ENCODE data around the gene FITM1.

The FITM1 gene

DNA sequence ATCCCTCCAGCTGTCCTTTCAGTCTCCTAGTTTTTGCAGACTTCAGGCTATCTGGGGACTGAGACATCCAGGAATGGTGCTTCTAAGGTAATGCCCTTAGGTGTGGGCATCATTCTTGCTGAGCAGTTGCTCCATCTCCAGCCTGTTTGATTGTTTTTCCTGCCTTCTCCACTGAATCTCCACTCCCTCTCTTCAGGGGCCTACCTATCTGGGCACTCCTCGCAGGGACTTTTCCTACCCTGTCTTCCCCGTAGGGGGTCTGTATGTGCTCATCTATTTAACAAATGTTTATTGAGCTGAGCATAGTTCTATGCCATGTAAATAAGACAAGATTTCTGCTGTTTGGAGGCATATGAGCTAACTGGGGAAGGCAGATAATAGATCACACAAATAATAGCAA lies 2.5 kb downstream of the FITM1 start:
- H3K27me3 ChIP-seq (ENCODE audit: control insufficient read depth, low read length), result no peaks in the 10 kb centered on the region
- peaks cover 21% of the 10 kb centered on the region for H3K4me1 ChIP-seq (ENCODE audit: control insufficient read depth, low read length)
- no peak for TF ChIP-seq EZH2phosphoT487 (IDR thresholded peaks at IDR 0.05; ENCODE audit: borderline replicate concordance, low read length)
- TF ChIP-seq, protein P1, sequence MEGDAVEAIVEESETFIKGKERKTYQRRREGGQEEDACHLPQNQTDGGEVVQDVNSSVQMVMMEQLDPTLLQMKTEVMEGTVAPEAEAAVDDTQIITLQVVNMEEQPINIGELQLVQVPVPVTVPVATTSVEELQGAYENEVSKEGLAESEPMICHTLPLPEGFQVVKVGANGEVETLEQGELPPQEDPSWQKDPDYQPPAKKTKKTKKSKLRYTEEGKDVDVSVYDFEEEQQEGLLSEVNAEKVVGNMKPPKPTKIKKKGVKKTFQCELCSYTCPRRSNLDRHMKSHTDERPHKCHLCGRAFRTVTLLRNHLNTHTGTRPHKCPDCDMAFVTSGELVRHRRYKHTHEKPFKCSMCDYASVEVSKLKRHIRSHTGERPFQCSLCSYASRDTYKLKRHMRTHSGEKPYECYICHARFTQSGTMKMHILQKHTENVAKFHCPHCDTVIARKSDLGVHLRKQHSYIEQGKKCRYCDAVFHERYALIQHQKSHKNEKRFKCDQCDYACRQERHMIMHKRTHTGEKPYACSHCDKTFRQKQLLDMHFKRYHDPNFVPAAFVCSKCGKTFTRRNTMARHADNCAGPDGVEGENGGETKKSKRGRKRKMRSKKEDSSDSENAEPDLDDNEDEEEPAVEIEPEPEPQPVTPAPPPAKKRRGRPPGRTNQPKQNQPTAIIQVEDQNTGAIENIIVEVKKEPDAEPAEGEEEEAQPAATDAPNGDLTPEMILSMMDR (IDR thresholded peaks at IDR 0.05; ENCODE audit: low read depth, low read length, poor library complexity, severe bottlenecking), result no peak
- H3K36me3 ChIP-seq (ENCODE audit: control insufficient read depth, low read length), result peaks cover 11% of the 10 kb centered on the region
- no peaks in the 10 kb centered on the region for H4K20me1 ChIP-seq (ENCODE audit: control insufficient read depth, insufficient read depth, low read depth, low read length)
- H3K9me2 ChIP-seq (replicated peaks; ENCODE audit: control insufficient read depth, low read length), result no peaks in the 10 kb centered on the region
- peaks cover 13% of the 10 kb centered on the region for H3K79me2 ChIP-seq (ENCODE audit: control insufficient read depth, low read length)
- no peaks in the 10 kb centered on the region for H3K9me3 ChIP-seq (ENCODE audit: control insufficient read depth, insufficient read depth, low read length)
- H3K4me2 ChIP-seq (ENCODE audit: low read length), result no peak overlapping the region
- H3K4me3 ChIP-seq (ENCODE audit: low read length), result no peak overlapping the region
- H3K27ac ChIP-seq (ENCODE audit: low read depth, low read length), result no peak overlapping the region
- H3F3A ChIP-seq (ENCODE audit: control insufficient read depth, insufficient read depth), result peaks cover 8% of the 10 kb centered on the region; the same call in 1 of the 2 replicates

DNA sequence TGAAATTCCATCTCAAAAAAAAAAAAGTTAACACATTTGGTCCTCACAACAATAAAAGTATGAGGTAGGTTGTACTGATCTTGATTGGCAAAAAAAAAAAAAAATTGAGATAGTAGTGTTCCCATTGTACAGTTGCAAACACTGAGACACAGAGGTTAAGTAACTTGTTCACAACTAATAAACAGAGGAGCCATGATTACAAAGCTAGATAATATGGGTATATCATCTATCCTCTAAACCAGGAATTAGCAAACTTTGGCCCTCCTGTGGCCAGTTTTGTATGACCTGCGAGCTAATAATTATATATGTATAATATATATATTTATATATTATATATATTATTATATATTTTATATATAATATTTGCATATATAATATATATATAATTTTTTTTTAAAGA lies 3.3 kb downstream of the FITM1 start:
- TF ChIP-seq, protein P1 (IDR thresholded peaks at IDR 0.05; ENCODE audit: low read depth, low read length, poor library complexity, severe bottlenecking), result no peak
- no peak for TF ChIP-seq EZH2phosphoT487 (IDR thresholded peaks at IDR 0.05; ENCODE audit: borderline replicate concordance, low read length)
- Histone ChIP-seq H3K36me3 (ENCODE audit: control insufficient read depth, low read length) (peaks cover 18% of the 10 kb centered on the region), H3K4me3 (ENCODE audit: low read length) (no peak overlapping the region), H3F3A (ENCODE audit: control insufficient read depth, insufficient read depth) (peaks cover 5% of the 10 kb centered on the region; the same call in 1 of the 2 replicates), H3K27ac (ENCODE audit: low read depth, low read length) (no peak overlapping the region), H3K27me3 (ENCODE audit: control insufficient read depth, low read length) (no peaks in the 10 kb centered on the region), H3K4me1 (ENCODE audit: control insufficient read depth, low read length) (peaks cover 17% of the 10 kb centered on the region), H4K20me1 (ENCODE audit: control insufficient read depth, insufficient read depth, low read depth, low read length) (no peaks in the 10 kb centered on the region), H3K4me2 (ENCODE audit: low read length) (no peak overlapping the region), H3K9me3 (ENCODE audit: control insufficient read depth, insufficient read depth, low read length) (no peaks in the 10 kb centered on the region), H3K79me2 (ENCODE audit: control insufficient read depth, low read length) (peaks cover 14% of the 10 kb centered on the region), H3K9me2 (replicated peaks; ENCODE audit: control insufficient read depth, low read length) (no peaks in the 10 kb centered on the region)

DNA sequence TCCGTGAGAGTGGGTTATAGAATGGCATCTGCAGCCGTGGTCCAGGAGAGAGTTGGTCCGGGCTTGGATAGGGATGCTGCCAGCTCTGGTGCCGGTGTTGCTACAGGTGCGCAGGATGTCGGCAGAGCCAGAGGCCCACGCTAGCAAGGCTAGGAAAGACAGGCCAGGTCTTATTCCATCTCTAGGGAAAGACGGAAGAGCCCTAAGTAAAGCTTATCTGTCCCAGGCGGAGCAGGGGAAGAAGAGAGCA lies 5.0 kb downstream of the FITM1 start:
- Histone ChIP-seq H3K27ac (ENCODE audit: low read depth, low read length) (peak overlapping the region; percentile 23; the same call in 1 of the 2 replicates), H3K4me2 (ENCODE audit: low read length) (peak overlapping the region; percentile 95), H3K9me3 (ENCODE audit: control insufficient read depth, insufficient read depth, low read length) (no peaks in the 10 kb centered on the region), H3K36me3 (ENCODE audit: control insufficient read depth, low read length) (peaks cover 31% of the 10 kb centered on the region), H3K4me1 (ENCODE audit: control insufficient read depth, low read length) (peaks cover 28% of the 10 kb centered on the region), H3K4me3 (ENCODE audit: low read length) (peak overlapping the region; percentile 88), H3K9me2 (replicated peaks; ENCODE audit: control insufficient read depth, low read length) (no peaks in the 10 kb centered on the region), H3K79me2 (ENCODE audit: control insufficient read depth, low read length) (peaks cover 31% of the 10 kb centered on the region), H4K20me1 (ENCODE audit: control insufficient read depth, insufficient read depth, low read depth, low read length) (no peaks in the 10 kb centered on the region), H3K27me3 (ENCODE audit: control insufficient read depth, low read length) (no peaks in the 10 kb centered on the region), H3F3A (ENCODE audit: control insufficient read depth, insufficient read depth) (peaks cover 5% of the 10 kb centered on the region; the same call in 1 of the 2 replicates)
- TF ChIP-seq EZH2phosphoT487 (IDR thresholded peaks at IDR 0.05; ENCODE audit: borderline replicate concordance, low read length), result no peak
- TF ChIP-seq, protein P1 (IDR thresholded peaks at IDR 0.05; ENCODE audit: low read depth, low read length, poor library complexity, severe bottlenecking), result no peak

Measured in DOHH2 (cell line).